HepG2 (cell line): ENCODE data around the gene RPRD2. TPM values are rescaled to one million over a fixed set of nuclear protein-coding genes. Genes with fewer than 3 reads are reported as not detected.
A peak's percentile ranks its signal among the peaks of the same experiment; 100 is the strongest.

Experiments
- CTCF ChIP-seq: sonication (generic); formaldehyde crosslinking; IDR thresholded peaks from 2 replicates; pipeline ENCODE4 v1.5.0; 2020; ENCODE audit warnings: mild to moderate bottlenecking, missing genetic modification reagents, moderate library complexity
- POGZ ChIP-seq: sonication (generic); formaldehyde crosslinking; IDR thresholded peaks from 2 replicates; pipeline ENCODE4 v1.4.0; 2020; ENCODE audit warnings: mild to moderate bottlenecking, missing genetic modification reagents
- POLR2A ChIP-seq, 2 experiments: IDR thresholded peaks; 2 replicates each; pipeline ENCODE4 v1.6.1; 2011; ENCODE audit warnings: low read depth in 2 of 2, low read length in 2 of 2, mild to moderate bottlenecking in 1 of 2, moderate library complexity in 1 of 2; ENCODE audit not compliant: insufficient read depth in 1 of 2
- POLR2G ChIP-seq: fragments of 200-400 bp; formaldehyde crosslinking; IDR thresholded peaks from 2 replicates; pipeline ENCODE4 v1.6.1; 2018; ENCODE audit warnings: mild to moderate bottlenecking, low read depth, low read length, moderate library complexity
- SNAPC5 ChIP-seq: sonication (generic); formaldehyde crosslinking; IDR thresholded peaks from 2 replicates; pipeline ENCODE4 v1.8.1; 2023; ENCODE audit warnings: mild to moderate bottlenecking, missing genetic modification reagents, borderline replicate concordance
- TBL1XR1 ChIP-seq: fragments of 150-350 bp; IDR thresholded peaks from 2 replicates; pipeline ENCODE4 v1.6.1; 2014; ENCODE audit warnings: borderline replicate concordance, low read length; ENCODE audit not compliant: partially characterized antibody
- TMF1 ChIP-seq: sonication (generic); formaldehyde crosslinking; IDR thresholded peaks from 2 replicates; pipeline ENCODE4 v1.8.1; 2022; ENCODE audit warnings: low read depth, missing genetic modification reagents
- ZBTB39 ChIP-seq: sonication (generic); formaldehyde crosslinking; IDR thresholded peaks from 2 replicates; pipeline ENCODE4 v1.5.0; 2020; ENCODE audit warnings: missing genetic modification reagents
- ZBTB4 ChIP-seq: sonication (generic); formaldehyde crosslinking; IDR thresholded peaks from 2 replicates; pipeline ENCODE4 v1.4.0; 2020; ENCODE audit warnings: missing genetic modification reagents, mild to moderate bottlenecking, borderline replicate concordance
- ZNF18 ChIP-seq: sonication (generic); formaldehyde crosslinking; IDR thresholded peaks from 2 replicates; pipeline ENCODE4 v1.8.0; 2022; ENCODE audit warnings: mild to moderate bottlenecking, missing genetic modification reagents; ENCODE audit not compliant: insufficient replicate concordance
- ZNF280D ChIP-seq: sonication (generic); formaldehyde crosslinking; IDR thresholded peaks from 2 replicates; pipeline ENCODE4 v1.5.1; 2020; ENCODE audit warnings: mild to moderate bottlenecking, missing genetic modification reagents
- ZNF432 ChIP-seq: sonication (generic); formaldehyde crosslinking; IDR thresholded peaks from 2 replicates; pipeline ENCODE4 v1.5.0; 2020; ENCODE audit warnings: missing genetic modification reagents, mild to moderate bottlenecking, borderline replicate concordance
- ZNF558 ChIP-seq: sonication (generic); formaldehyde crosslinking; IDR thresholded peaks from 2 replicates; pipeline ENCODE4 v1.9.0; 2022; ENCODE audit warnings: mild to moderate bottlenecking, missing genetic modification reagents, borderline replicate concordance
- ZNF614 ChIP-seq: IDR thresholded peaks from 2 replicates; pipeline ENCODE4 v1.6.1; 2018; ENCODE audit warnings: missing biosample characterization, missing genetic modification reagents, inconsistent platforms, borderline replicate concordance
- polyA plus RNA-seq, 8 experiments: library from polyadenylated mRNA; depleted of rRNA in 3 of 8; stranded (reverse) in 7 of 8; unstranded in 1 of 8; fragments of >200 nt; fragmentation: Illumina TruSeq in 4 of 8; extraction: Trizol in 4 of 8; gene quantifications; 2 replicates each; pipeline versions ENCODE4 v1.2.1 to v1.2.3, GENCODE V29; 2011 to 2016; ENCODE audit warnings: low read depth in 4 of 8, missing spikeins in 1 of 8, mixed read lengths in 1 of 8; ENCODE audit not compliant: insufficient read depth in 1 of 8
- total RNA-seq, 5 experiments: library from RNA; depleted of rRNA; stranded (reverse); fragments of >200 nt; fragmentation: Illumina TruSeq; extraction: Trizol; gene quantifications; 2 replicates each; pipeline ENCODE4 v1.2.3, GENCODE V29; 2016; ENCODE audit warnings: low read depth in 1 of 5

The RPRD2 gene
- total and polyA plus RNA-seq, 2 of the 13 experiments (the other 11 are each of a cell fraction or from before 2014, with no cell fraction given), result 8.0 to 8.9 TPM

GRCh38 chr1:150486966-150487762 is 123.2 kb downstream of the RPRD2 start, which contains the start of gene TARS2 (continued):
- TF ChIP-seq SNAPC5 (CRISPR knock-in tag) (peak; percentile 76; the same call in 1 of the 2 replicates), CTCF (CRISPR knock-in tag) (peak; percentile 31), ZBTB39 (no peak), TMF1 (CRISPR knock-in tag) (no peak), ZNF432 (CRISPR knock-in tag) (no peak), ZBTB4 (peak; percentile 13; the same call in 1 of the 2 replicates), ZNF614 (CRISPR knock-in tag) (peak; percentile 79; the same call in 1 of the 2 replicates), POLR2G (peak; percentile 87), ZNF280D (peak; percentile 30), POLR2A (IDR thresholded peaks at IDR 0.05; ENCODE audit: insufficient read depth in 1 of 2, low read depth in 2 of 2, low read length in 2 of 2) (peak; percentile 78 to 83), ZNF18 (CRISPR knock-in tag) (peak; percentile 69), TBL1XR1 (peak; percentile 10), ZNF558 (peak; percentile 58; the same call in 1 of the 2 replicates), POGZ (peak; percentile 91)
